ENCODE results near the gene SLIT1.

- TF ChIP-seq EZH2 (IDR thresholded peaks at IDR 0.05; ENCODE audit: insufficient read depth, poor library complexity, severe bottlenecking) (no peak), EZH2phosphoT487 (IDR thresholded peaks at IDR 0.05; ENCODE audit: insufficient read depth, low read depth) (no peak)
These were observed 84.4 kb downstream of the SLIT1 start for GRCh38 chr10:97101166-97101940.

Measured in GM23248 (cell line).